NCI-H748 treated with DMSO at 0.1 percent for 48 hours (cell line): ENCODE measurements around the gene CD300C.
"Not testable (repeated sequence)": the region's sequence is repeated elsewhere in the genome, so short reads cannot be mapped to it uniquely, and the experiment has no call there.

Experiments used
- DNase-seq: peaks from one replicate; lab custom pipeline; 2025; lab: John Stamatoyannopoulos, UW

The CD300C gene

GRCh38 chr17:74531231-74531761, 14.6 kb downstream of the CD300C start, which contains the start of gene CD300LB:
Gene CD300LB (minus strand): TSS chr17:74531475. CDS start chr17:74531350, 125 bp downstream.
- DNase-seq: no peak

- no peak for DNase-seq
Measured at GRCh38 chr17:74530831-74531150, 15.1 kb downstream of the CD300C start.

- DNase-seq: no peak
Measured at GRCh38 chr17:74529243-74529642, 16.7 kb downstream of the CD300C start.

GRCh38 chr17:74528491-74529199, 17.3 kb downstream of the CD300C start:
- no peak for DNase-seq

GRCh38 chr17:74527756-74528155, 18.2 kb downstream of the CD300C start:
- DNase-seq: no peak

GRCh38 chr17:74527081-74527480, 18.8 kb downstream of the CD300C start:
- DNase-seq: no peak

GRCh38 chr17:74526681-74527080, 19.2 kb downstream of the CD300C start:
- DNase-seq: no peak

GRCh38 chr17:74525781-74526288, 20.1 kb downstream of the CD300C start:
- DNase-seq: no peak

- DNase-seq: no peak
Measured at GRCh38 chr17:74525465-74525725, 20.5 kb downstream of the CD300C start.

GRCh38 chr17:74524653-74525464, 21.1 kb downstream of the CD300C start:
- no peak for DNase-seq

GRCh38 chr17:74523308-74523707, 22.6 kb downstream of the CD300C start:
- DNase-seq: no peak

- no peak for DNase-seq
Measured at GRCh38 chr17:74522381-74523105, 23.4 kb downstream of the CD300C start.

GRCh38 chr17:74521701-74522201, 24.2 kb downstream of the CD300C start:
- no peak for DNase-seq

- DNase-seq: no peak
Measured at GRCh38 chr17:74520790-74521480, 25.0 kb downstream of the CD300C start.

GRCh38 chr17:74520016-74520434, 25.9 kb downstream of the CD300C start:
- DNase-seq: no peak

- not testable (repeated sequence) for DNase-seq
Measured at GRCh38 chr17:74518413-74518981, 27.4 kb downstream of the CD300C start.

- DNase-seq: no peak
Measured at GRCh38 chr17:74516561-74517328, 29.2 kb downstream of the CD300C start.

- DNase-seq: no peak
Measured at GRCh38 chr17:74515941-74516340, 30.0 kb downstream of the CD300C start.

GRCh38 chr17:74514632-74515334, 31.1 kb downstream of the CD300C start:
- DNase-seq: no peak
